Measurements from ENCODE around the gene SULF2. TPM values are rescaled to one million over a fixed set of nuclear protein-coding genes. Genes with fewer than 3 reads are reported as not detected.

SULF2 gene
- total RNA-seq, 1 donor from 2014 or later = 24.0 TPM

GRCh38 chr20:47790580-47790965, 5.3 kb upstream of the SULF2 start:
- no peaks in the 10 kb centered on the region for H3K4me1 ChIP-seq
- no peaks in the 10 kb centered on the region for H4K20me1 ChIP-seq (ENCODE audit: low read depth)
- H3K27me3 ChIP-seq = peaks cover 7% of the 10 kb centered on the region
- H3K9ac ChIP-seq = no peak overlapping the region
- no peak overlapping the region for H3K4me3 ChIP-seq
- TF ChIP-seq EZH2phosphoT487 (IDR thresholded peaks at IDR 0.05) (no peak), CTCF (IDR thresholded peaks at IDR 0.05) (no peak)
- Mint-ChIP-seq H3K27me3 (ENCODE audit: insufficient read depth, low read depth) (peaks cover 12% of the 10 kb centered on the region), H3K36me3 (no peaks in the 10 kb centered on the region), H3K9me3 (no peaks in the 10 kb centered on the region), H3K4me1 (peaks cover 42% of the 10 kb centered on the region), H3K27ac (no peak overlapping the region), H3K4me3 (no peak overlapping the region)
- no peaks in the 10 kb centered on the region for H3K79me2 ChIP-seq (ENCODE audit: low read depth)
- H3K27ac ChIP-seq = no peak overlapping the region
- DNase-seq (ENCODE audit: low spot score) = no peak
- H3K36me3 ChIP-seq = no peaks in the 10 kb centered on the region
- no peak overlapping the region for H3K4me2 ChIP-seq
- no peaks in the 10 kb centered on the region for H3K9me3 ChIP-seq (ENCODE audit: low read depth)
- peaks cover 8% of the 10 kb centered on the region for H3F3A ChIP-seq (ENCODE audit: low read depth)
- no peak overlapping the region for H2AFZ ChIP-seq (replicated peaks)

GRCh38 chr20:47789764-47790579, 4.7 kb upstream of the SULF2 start:
- no peak overlapping the region for H2AFZ ChIP-seq (replicated peaks)
- H3K4me1 ChIP-seq = no peaks in the 10 kb centered on the region
- Mint-ChIP-seq H3K27ac (no peak overlapping the region), H3K4me1 (peaks cover 41% of the 10 kb centered on the region), H3K4me3 (no peak overlapping the region), H3K36me3 (no peaks in the 10 kb centered on the region), H3K9me3 (no peaks in the 10 kb centered on the region), H3K27me3 (ENCODE audit: insufficient read depth, low read depth) (peaks cover 10% of the 10 kb centered on the region)
- H3K27me3 ChIP-seq = peaks cover 7% of the 10 kb centered on the region
- no peaks in the 10 kb centered on the region for H3K79me2 ChIP-seq (ENCODE audit: low read depth)
- DNase-seq (ENCODE audit: low spot score) = no peak
- H3K4me2 ChIP-seq = no peak overlapping the region
- no peaks in the 10 kb centered on the region for H3K9me3 ChIP-seq (ENCODE audit: low read depth)
- no peak for TF ChIP-seq EZH2 (IDR thresholded peaks at IDR 0.05)
- TF ChIP-seq CTCF (IDR thresholded peaks at IDR 0.05) = no peak
- TF ChIP-seq EZH2phosphoT487 (IDR thresholded peaks at IDR 0.05) = no peak
- no peak overlapping the region for H3K27ac ChIP-seq
- no peak overlapping the region for H3K4me3 ChIP-seq
- H4K20me1 ChIP-seq (ENCODE audit: low read depth) = no peaks in the 10 kb centered on the region
- H3K36me3 ChIP-seq = no peaks in the 10 kb centered on the region
- no peak overlapping the region for H3K9ac ChIP-seq
- peaks cover 8% of the 10 kb centered on the region for H3F3A ChIP-seq (ENCODE audit: low read depth)

- H3K27ac ChIP-seq = no peak overlapping the region
- DNase-seq (ENCODE audit: low spot score) = no peak
- H3F3A ChIP-seq (ENCODE audit: low read depth) = peaks cover 8% of the 10 kb centered on the region
- H3K36me3 ChIP-seq = no peaks in the 10 kb centered on the region
- no peaks in the 10 kb centered on the region for H3K79me2 ChIP-seq (ENCODE audit: low read depth)
- Mint-ChIP-seq H3K4me3 (no peak overlapping the region), H3K36me3 (no peaks in the 10 kb centered on the region), H3K27ac (no peak overlapping the region), H3K4me1 (peaks cover 45% of the 10 kb centered on the region), H3K9me3 (no peaks in the 10 kb centered on the region), H3K27me3 (ENCODE audit: insufficient read depth, low read depth) (peaks cover 9% of the 10 kb centered on the region)
- no peak overlapping the region for H2AFZ ChIP-seq (replicated peaks)
- H3K4me2 ChIP-seq = no peak overlapping the region
- H3K4me1 ChIP-seq = peaks cover 3% of the 10 kb centered on the region
- H3K9me3 ChIP-seq (ENCODE audit: low read depth) = no peaks in the 10 kb centered on the region
- no peaks in the 10 kb centered on the region for H4K20me1 ChIP-seq (ENCODE audit: low read depth)
- no peak overlapping the region for H3K4me3 ChIP-seq
- H3K9ac ChIP-seq = no peak overlapping the region
- H3K27me3 ChIP-seq = peaks cover 13% of the 10 kb centered on the region
- TF ChIP-seq EZH2phosphoT487 (IDR thresholded peaks at IDR 0.05) = no peak
- no peak for TF ChIP-seq EZH2 (IDR thresholded peaks at IDR 0.05)
- TF ChIP-seq CTCF (IDR thresholded peaks at IDR 0.05) = no peak
Observed at GRCh38 chr20:47789081-47789763, 3.9 kb upstream of the SULF2 start.
